22Rv1 (cell line): ENCODE data around the gene AQP7.

Experiments used
- CTCF ChIP-seq: fragments of 450-650 bp; IDR thresholded peaks from 2 replicates; pipeline ENCODE4 v1.5.1; 2017; ENCODE audit warnings: mild to moderate bottlenecking
- ZFX ChIP-seq: fragments of 450-650 bp; IDR thresholded peaks from 2 replicates; pipeline ENCODE4 v1.6.1; 2017; ENCODE audit warnings: antibody characterized with exemption, borderline replicate concordance

- no peak for TF ChIP-seq CTCF
- no peak for TF ChIP-seq ZFX
These were observed 41.2 kb upstream of the AQP7 start for GRCh38 chr9:33443464-33444154.
